ENCODE results near the gene SPATA6L. TPM values are rescaled to one million over a fixed set of nuclear protein-coding genes. Genes with fewer than 3 reads are reported as not detected.

Gene SPATA6L
- total RNA-seq, 3 donors from 2014 or later (not counting 1 experiment from before 2014, with no cell fraction given): 2.0 to 4.7 (median 4.3) TPM

- no peaks in the 10 kb centered on the region for H3K9me3 ChIP-seq (ENCODE audit: control insufficient read depth, insufficient read depth, low read length)
- H3K27me3 ChIP-seq (ENCODE audit: control insufficient read depth, insufficient read depth, low read length): no peaks in the 10 kb centered on the region
- no peak overlapping the region for H3K27ac Mint-ChIP-seq
- H3K27ac ChIP-seq (ENCODE audit: low read length): no peak overlapping the region
- H3K9me3 Mint-ChIP-seq: no peaks in the 10 kb centered on the region
- peaks cover 6 to 10% of the 10 kb centered on the region in 2 donors for H3K4me1 Mint-ChIP-seq
- H3K27me3 Mint-ChIP-seq (ENCODE audit: low read depth in 2 of 2): peaks cover 0 to 8% of the 10 kb centered on the region in 2 donors
- intact Hi-C loops (cut with micrococcal nuclease): no loop called here
- no peaks in the 10 kb centered on the region for H3K36me3 Mint-ChIP-seq
- H3K4me3 ChIP-seq (ENCODE audit: low read length): no peak overlapping the region
- TF ChIP-seq CTCF (IDR thresholded peaks at IDR 0.05): no peak
- ATAC-seq: no peak
- no peak for DNase-seq
- peaks cover 7% of the 10 kb centered on the region for H3K4me1 ChIP-seq (ENCODE audit: control insufficient read depth, insufficient read depth, low read length)
- no peak overlapping the region for H3K4me3 Mint-ChIP-seq
- WGBS (ENCODE audit: insufficient coverage): 66% methylated on average over 2 of the region's 2 CpGs
- no peaks in the 10 kb centered on the region for H3K36me3 ChIP-seq (ENCODE audit: control insufficient read depth, insufficient read depth, low read length)
Observed at GRCh38 chr9:4594994-4595393, 71.3 kb downstream of the SPATA6L start.

DNA sequence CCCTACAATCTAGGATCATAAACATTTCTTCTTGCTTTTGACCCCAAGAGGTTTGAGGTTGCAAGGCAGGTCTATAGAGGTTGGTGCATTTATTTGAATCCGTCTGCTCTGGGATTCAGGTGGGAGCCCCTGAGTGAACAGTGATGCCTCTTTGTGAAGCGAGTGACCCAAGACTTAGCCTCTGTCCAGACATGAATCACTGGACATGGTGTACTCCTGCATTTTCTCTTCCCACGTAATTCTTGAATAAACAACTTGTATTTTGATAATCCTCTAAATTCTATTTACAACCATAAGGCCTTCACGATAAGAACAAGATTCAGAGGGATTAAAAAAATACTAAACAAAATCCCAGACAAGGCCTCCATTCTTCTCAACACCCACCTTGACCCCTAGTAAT lies 71.7 kb downstream of the SPATA6L start:
- Histone ChIP-seq H3K4me1 (ENCODE audit: control insufficient read depth, insufficient read depth, low read length) (peaks cover 7% of the 10 kb centered on the region), H3K27ac (ENCODE audit: low read length) (no peak overlapping the region), H3K4me3 (ENCODE audit: low read length) (no peak overlapping the region), H3K36me3 (ENCODE audit: control insufficient read depth, insufficient read depth, low read length) (no peaks in the 10 kb centered on the region), H3K27me3 (ENCODE audit: control insufficient read depth, insufficient read depth, low read length) (no peaks in the 10 kb centered on the region), H3K9me3 (ENCODE audit: control insufficient read depth, insufficient read depth, low read length) (no peaks in the 10 kb centered on the region)
- H3K27me3 Mint-ChIP-seq (ENCODE audit: low read depth in 2 of 2): peaks cover 0 to 8% of the 10 kb centered on the region in 2 donors
- no peak for TF ChIP-seq CTCF (IDR thresholded peaks at IDR 0.05)
- no peaks in the 10 kb centered on the region for H3K9me3 Mint-ChIP-seq
- H3K36me3 Mint-ChIP-seq: no peaks in the 10 kb centered on the region
- ATAC-seq: no peak
- DNase-seq: no peak
- H3K4me3 Mint-ChIP-seq: no peak overlapping the region
- 95% methylated on average over 4 of the region's 4 CpGs for WGBS (ENCODE audit: insufficient coverage)
- peaks cover 6 to 9% of the 10 kb centered on the region in 2 donors for H3K4me1 Mint-ChIP-seq
- intact Hi-C loops (cut with micrococcal nuclease): no loop called here
- no peak overlapping the region for H3K27ac Mint-ChIP-seq

DNA sequence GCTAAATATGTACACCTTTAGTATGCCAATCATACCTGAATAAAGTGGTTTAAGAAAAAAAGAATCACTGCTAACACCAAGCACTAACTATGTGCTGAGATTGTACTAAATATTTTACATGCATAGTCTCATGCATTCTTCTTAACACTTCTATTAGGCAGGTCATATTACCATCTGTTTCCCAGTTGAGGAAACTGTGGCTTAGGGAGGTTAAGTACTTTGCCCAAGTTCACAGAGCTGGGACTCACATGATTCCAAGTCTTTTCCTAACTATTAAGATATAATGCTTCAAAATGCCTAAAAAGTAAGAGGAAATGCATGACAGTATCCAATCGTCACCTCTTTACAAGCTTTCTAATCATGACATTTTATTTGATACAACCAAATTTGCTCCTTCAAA lies 73.4 kb downstream of the SPATA6L start:
- no peaks in the 10 kb centered on the region for H3K36me3 ChIP-seq (ENCODE audit: control insufficient read depth, insufficient read depth, low read length)
- H3K9me3 Mint-ChIP-seq: no peaks in the 10 kb centered on the region
- H3K27me3 Mint-ChIP-seq (ENCODE audit: low read depth in 2 of 2): peaks cover 0 to 8% of the 10 kb centered on the region in 2 donors
- peaks cover 6 to 9% of the 10 kb centered on the region in 2 donors for H3K4me1 Mint-ChIP-seq
- H3K4me3 ChIP-seq (ENCODE audit: low read length): no peak overlapping the region
- ATAC-seq: no peak
- H3K9me3 ChIP-seq (ENCODE audit: control insufficient read depth, insufficient read depth, low read length): no peaks in the 10 kb centered on the region
- intact Hi-C loops (cut with micrococcal nuclease): no loop called here
- TF ChIP-seq CTCF (IDR thresholded peaks at IDR 0.05): no peak
- no peak overlapping the region for H3K4me3 Mint-ChIP-seq
- 58% methylated on average over 1 of the region's 1 CpG for WGBS (ENCODE audit: insufficient coverage)
- H3K27me3 ChIP-seq (ENCODE audit: control insufficient read depth, insufficient read depth, low read length): no peaks in the 10 kb centered on the region
- H3K36me3 Mint-ChIP-seq: no peaks in the 10 kb centered on the region
- DNase-seq: no peak
- H3K27ac ChIP-seq (ENCODE audit: low read length): no peak overlapping the region
- no peak overlapping the region for H3K27ac Mint-ChIP-seq
- H3K4me1 ChIP-seq (ENCODE audit: control insufficient read depth, insufficient read depth, low read length): peaks cover 7% of the 10 kb centered on the region

DNA sequence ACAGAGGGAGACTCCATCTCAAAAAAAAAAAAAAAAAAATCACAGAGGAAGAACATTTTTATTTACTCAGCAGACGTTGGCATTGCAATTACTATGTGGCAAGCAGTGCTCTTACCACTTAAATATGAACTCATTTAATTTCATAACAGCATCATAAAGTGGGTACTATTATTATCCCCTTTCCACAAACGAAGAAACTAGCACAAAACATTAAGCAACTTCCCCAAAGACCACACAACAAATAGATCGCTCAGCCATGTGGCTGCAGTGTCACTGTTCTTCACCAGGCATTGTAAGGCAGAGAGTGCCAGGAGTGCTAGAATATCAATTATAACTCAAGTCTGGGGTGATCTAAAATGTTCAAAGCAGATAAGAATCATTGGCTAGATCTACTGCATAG lies 74.0 kb downstream of the SPATA6L start:
- H3K4me3 ChIP-seq (ENCODE audit: low read length): no peak overlapping the region
- Mint-ChIP-seq H3K27me3 (ENCODE audit: low read depth in 2 of 2) (peaks cover 0 to 8% of the 10 kb centered on the region in 2 donors), H3K36me3 (no peaks in the 10 kb centered on the region), H3K4me3 (no peak overlapping the region), H3K27ac (no peak overlapping the region), H3K9me3 (no peaks in the 10 kb centered on the region), H3K4me1 (peaks cover 6 to 9% of the 10 kb centered on the region in 2 donors)
- DNase-seq (no peak), ATAC-seq (no peak)
- no peaks in the 10 kb centered on the region for H3K36me3 ChIP-seq (ENCODE audit: control insufficient read depth, insufficient read depth, low read length)
- no peak overlapping the region for H3K27ac ChIP-seq (ENCODE audit: low read length)
- H3K9me3 ChIP-seq (ENCODE audit: control insufficient read depth, insufficient read depth, low read length): no peaks in the 10 kb centered on the region
- no peak for TF ChIP-seq CTCF (IDR thresholded peaks at IDR 0.05)
- H3K27me3 ChIP-seq (ENCODE audit: control insufficient read depth, insufficient read depth, low read length): no peaks in the 10 kb centered on the region
- intact Hi-C loops (cut with micrococcal nuclease): no loop called here
- WGBS (ENCODE audit: insufficient coverage): 64% methylated on average over 3 of the region's 3 CpGs
- H3K4me1 ChIP-seq (ENCODE audit: control insufficient read depth, insufficient read depth, low read length): peaks cover 7% of the 10 kb centered on the region
